GM19240 (cell line): ENCODE data around the gene C16orf95.
A peak's percentile ranks its signal among the peaks of the same experiment; 100 is the strongest.

Experiments
- DNase-seq: peaks from one replicate; pipeline ENCODE4 v3.0.0; 2011; ENCODE audit warnings: low spot score; ENCODE audit not compliant: insufficient read length

Gene C16orf95

GRCh38 chr16:87317750-87318644 lies 805 bp upstream of the C16orf95 start:
- peak; percentile 51 for DNase-seq

DNA sequence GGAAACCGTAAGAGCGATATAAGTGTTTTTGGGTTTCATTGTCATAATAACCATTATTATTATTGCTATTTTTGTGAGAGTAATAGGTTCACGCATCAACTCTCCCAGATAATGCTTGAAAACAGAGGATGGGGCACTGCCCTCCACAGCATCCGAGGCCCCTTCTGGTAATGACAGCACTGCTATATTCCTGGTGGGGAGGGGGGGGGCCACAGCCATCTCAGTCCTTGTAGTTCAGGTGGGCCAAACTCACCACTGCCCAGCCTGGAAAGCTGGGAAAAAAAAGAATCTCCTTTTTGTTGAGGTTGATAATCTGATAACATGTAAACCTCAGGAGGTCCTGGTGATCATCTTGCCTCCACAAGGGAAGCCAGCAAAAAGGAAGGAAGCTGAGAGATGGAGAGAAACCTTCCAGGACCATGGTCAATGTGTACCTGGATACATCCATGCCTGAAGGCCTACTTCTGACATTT lies 706 bp downstream of the C16orf95 start:
- DNase-seq = no peak

GRCh38 chr16:87314990-87315420 lies 2.2 kb downstream of the C16orf95 start:
- DNase-seq = no peak

GRCh38 chr16:87312008-87312407 lies 5.2 kb downstream of the C16orf95 start:
- DNase-seq = no peak

DNA sequence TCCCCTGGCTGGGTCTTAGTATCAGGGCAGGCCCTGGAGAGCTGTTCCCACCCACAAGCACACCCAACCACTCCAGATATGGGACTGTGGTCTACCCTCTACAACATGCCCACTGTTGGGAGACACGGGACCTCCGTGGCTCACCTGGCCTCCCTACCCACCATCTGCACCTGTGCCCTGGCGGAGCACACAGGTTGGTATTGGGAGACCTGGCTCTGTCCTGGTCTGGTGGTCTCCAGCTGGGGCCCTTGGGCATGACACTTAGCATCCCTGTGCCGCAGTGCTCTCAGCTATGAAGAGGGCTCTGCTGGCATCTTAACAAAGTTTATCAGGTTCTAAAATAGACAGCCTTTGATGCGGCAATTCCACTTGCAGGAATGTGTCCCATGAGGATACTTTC lies 5.8 kb downstream of the C16orf95 start:
- no peak for DNase-seq

GRCh38 chr16:87310610-87311009 lies 6.6 kb downstream of the C16orf95 start:
- no peak for DNase-seq

DNA sequence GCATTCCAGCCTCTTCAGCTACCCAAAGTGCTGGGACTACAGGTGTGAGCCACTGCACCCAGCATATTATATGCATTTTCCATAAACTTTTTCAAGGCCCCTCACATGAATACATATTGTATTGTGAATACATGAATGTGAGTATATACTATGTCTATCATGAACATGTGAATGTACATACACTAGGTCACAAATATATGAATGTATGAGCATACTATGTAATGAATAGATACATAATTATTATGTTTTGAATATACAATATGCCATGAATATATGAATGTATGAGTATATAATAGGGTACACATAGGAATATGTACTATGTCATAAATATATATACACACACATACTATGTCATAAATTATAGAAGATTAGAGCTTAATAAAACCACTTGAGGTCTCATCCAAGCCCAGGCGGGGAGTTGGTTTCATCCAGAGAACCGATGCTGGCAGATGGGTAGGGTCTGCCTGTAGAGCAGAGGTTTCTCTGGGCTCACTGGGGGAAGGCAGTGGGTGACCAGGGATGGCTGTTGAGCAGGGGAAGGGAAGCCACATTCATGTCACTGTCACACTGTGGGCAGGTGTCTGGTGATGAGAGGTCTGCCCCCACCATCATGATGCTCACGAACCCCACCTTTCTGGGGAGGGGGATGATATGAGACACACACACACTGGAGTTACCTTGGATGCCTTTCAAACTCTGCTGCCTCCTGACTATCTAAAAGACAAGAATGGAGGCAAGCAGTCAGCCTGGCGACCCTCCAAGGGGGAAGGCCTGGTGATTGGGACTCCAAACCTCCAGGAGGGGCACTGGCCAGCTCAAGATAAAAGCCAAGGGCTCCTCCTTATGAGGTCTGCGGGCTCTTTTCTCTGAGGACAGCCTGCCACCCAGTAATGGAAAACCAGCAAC lies 7.3 kb downstream of the C16orf95 start:
- no peak for DNase-seq

DNA sequence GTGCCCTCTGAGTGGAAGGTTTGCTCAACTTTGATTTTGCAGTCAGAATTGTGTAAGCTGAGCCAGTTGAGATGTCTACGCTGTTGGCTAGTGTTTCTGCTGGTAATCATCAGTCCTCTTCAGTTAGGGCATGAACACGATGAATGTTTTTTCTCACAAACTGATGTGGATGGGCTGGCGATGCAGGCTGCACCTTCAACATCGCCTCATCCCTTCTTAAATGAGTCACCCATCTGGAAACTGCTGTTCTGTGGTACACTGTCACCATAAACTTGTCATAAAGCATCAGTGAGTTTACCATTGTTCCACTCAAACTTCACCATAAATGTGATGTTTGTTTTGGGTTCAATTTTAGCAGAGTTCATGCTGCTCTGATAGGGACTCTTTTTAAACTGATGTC lies 8.4 kb downstream of the C16orf95 start:
- DNase-seq = no peak

GRCh38 chr16:87306516-87306915 lies 10.7 kb downstream of the C16orf95 start:
- no peak for DNase-seq

- no peak for DNase-seq
Measured at GRCh38 chr16:87305505-87306391, 11.4 kb downstream of the C16orf95 start.

- no peak for DNase-seq
Measured at GRCh38 chr16:87304951-87305350, 12.2 kb downstream of the C16orf95 start.

DNA sequence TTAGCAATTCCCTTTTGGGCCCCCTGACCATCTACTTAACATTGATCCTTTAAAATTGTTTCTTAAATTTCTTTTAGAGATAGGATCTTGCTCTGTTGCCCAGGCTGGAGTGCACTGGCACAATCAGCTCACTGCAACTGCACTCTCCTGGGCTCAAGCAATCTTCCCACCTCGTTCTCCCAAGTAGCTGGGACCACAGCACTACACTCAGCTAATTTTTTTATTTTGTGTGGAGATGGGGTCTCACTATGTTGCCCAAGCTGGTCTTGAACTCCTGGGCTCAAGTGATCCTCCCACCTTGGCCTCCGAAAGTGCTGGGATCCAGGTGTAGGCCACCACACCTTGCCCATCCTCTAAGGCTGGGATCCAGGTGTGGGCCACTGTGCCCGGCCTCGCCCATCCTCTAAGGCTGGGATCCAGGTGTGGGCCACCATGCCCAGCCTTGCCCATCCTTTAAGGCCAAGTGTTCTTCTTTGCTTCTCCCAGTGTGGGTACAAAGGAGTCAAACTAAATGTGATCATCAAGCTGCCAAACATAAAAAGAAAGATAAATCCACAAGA lies 13.2 kb downstream of the C16orf95 start:
- DNase-seq = no peak

DNA sequence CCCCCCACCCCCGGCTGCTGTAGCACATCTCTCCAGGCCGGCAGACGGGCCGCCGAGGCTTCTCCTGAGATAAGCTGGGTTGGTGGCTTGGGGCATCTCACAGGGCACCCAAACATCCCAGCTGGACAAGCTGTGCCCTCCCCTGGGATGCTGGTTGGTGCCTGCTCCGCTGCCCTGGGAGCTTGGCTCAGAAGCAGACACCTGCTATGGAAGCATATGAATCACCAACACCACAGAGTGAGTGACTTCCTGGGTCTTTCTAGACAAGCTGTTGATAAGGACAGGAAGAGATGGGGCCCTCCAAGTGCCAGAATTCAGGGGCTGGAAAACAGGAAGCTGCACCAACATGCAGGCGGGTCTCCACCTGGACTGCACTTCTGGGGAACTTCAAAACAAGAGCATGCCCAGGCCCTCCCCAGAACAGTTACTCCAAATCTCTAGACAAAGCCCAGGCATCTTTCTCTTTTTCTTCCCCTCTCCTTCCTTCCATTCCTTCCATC lies 13.7 kb downstream of the C16orf95 start:
- DNase-seq = no peak

DNA sequence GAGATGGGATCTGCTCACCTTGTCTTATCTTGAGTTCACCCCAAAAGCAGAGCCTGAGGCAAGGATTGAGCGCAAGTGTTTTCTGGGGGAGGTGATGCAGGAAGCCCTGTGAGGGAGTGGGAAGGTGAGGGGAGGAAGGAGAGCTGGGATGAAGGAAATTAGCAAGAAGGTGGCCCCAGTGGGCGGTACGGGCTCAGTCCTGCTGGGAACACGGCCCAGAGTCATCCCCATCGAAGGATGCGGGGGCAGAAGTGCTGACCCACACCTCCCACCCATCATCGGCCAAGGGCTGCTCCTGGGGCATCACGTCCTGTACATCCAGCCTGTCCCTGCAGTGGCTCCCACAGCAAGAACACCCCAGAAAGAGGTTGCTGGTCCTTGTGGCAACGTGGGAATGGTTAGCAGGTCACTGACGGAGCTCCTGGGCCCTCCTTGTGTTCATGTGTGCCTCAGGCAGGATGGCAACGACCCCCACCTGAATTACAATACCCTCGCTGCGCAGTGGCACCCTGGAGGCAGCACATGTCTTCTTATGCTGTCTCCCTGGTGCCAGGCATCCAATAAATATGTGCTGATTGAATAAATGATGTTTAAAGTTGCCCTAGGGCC lies 18.2 kb downstream of the C16orf95 start:
- DNase-seq = no peak

- no peak for DNase-seq
Measured at GRCh38 chr16:87297918-87298631, 19.1 kb downstream of the C16orf95 start.

DNA sequence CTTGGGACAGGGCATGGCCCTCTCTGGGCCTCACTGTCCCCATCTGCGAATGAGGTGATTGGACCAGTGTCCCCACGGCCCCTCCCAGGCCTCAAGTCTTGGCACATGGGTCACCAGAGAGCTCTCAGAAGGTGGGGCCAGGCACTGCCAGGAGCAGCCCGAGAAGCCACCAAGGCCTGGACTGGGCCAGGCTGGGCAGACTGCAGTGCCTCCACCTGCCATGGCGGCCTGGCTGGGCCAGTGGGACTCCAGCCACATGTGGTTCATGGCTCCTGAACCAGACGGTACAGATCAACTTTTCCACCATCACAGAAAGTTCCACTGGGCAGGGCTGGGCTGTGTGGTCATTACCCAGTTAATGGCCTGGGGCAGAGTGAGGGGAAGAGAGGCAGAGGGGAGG lies 19.8 kb downstream of the C16orf95 start:
- DNase-seq = no peak

DNA sequence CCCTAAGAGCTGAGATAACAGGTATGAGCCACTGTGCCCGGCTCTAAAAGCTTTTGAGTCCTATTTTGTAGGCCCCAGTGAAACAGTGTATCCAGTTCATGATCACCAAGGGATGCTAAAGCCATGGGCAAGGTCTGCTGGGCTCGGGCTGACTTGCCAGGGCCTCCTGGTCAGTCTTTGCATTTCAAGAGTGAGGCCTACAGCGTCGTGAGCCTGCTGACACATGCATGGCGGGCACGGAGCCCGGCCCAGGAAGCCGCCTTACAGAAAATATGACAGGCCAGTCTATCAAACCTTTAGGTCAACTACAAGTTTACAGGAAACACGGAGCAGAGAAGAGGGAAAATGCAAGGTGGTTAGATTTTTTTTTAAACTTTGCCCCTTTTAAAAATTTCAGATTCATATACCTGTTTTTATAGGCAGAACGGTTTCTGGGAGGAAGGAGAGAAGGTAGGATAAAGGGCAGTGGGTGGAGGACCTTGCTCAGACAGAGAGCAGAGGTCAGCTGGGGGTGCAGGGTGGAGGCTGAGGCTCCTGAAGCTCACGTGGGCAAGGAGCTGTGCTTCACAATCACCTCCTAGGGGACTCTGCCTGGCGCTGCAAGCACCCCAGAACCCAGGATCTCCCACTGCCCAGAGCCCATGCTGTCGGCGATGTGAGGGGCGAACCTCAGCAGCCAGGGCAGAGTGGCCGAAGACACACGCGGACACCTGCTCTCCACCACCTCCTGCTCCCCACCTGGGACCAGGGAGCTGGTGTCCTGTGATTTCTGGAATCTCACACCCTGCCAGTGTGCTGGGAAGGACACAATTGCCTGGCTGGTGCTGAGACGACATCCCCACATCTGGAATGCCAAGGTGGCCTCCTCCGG lies 21.3 kb downstream of the C16orf95 start:
- DNase-seq = no peak

DNA sequence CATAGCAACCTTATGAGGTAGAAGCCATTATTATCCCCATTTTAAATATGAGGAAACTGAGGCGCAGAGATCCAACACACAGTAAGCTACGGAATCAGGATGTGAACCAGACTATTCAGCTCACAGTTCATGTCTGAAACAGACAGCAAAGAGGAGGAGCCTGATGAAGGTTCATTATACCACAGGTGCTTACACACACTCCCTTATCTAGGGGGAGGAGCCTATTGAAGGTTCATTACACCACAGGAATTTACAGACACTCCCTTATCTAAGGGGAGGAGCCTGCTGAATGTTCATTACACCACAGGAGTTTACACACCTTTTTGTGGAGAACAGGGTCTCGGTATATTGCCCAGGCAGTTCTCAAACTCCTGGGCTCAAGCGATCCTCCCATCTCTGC lies 21.9 kb downstream of the C16orf95 start:
- no peak for DNase-seq

GRCh38 chr16:87293990-87294389 lies 23.2 kb downstream of the C16orf95 start:
- DNase-seq = no peak
